HL-60 (cell line): ENCODE data around the gene GRIK2.

ENCODE experiments used
- DNase-seq, 2 experiments: peaks; one replicate each; pipeline ENCODE4 v3.0.0-alpha.2; 2010 to 2020; ENCODE audit warnings: low read depth in 1 of 2, low spot score in 1 of 2
- H3K27ac ChIP-seq: fragments of 250-450 bp; sonication (Bioruptor Pico); replicated peaks from 2 replicates; pipeline ENCODE4 v1.5.1; 2020; ENCODE audit warnings: mild to moderate bottlenecking, moderate library complexity
- H3K27me3 ChIP-seq: fragments of 250-450 bp; sonication (Bioruptor Pico); 2 replicates; pipeline ENCODE4 v1.5.1; 2021; ENCODE audit warnings: mild to moderate bottlenecking, moderate library complexity; ENCODE audit not compliant: insufficient read depth, poor library complexity, severe bottlenecking
- H3K4me3 ChIP-seq: replicated peaks from 2 replicates; pipeline ENCODE4 v1.5.1; 2011; ENCODE audit warnings: mild to moderate bottlenecking, control low read depth, low read length; ENCODE audit not compliant: insufficient read depth
- CTCF ChIP-seq: IDR thresholded peaks from one replicate; pipeline ENCODE4 v1.5.1; 2011; ENCODE audit warnings: low read length, control low read depth, inconsistent platforms; ENCODE audit not compliant: insufficient read depth
- GABPA ChIP-seq: IDR thresholded peaks from 2 replicates; pipeline ENCODE4 v1.6.1; 2012; ENCODE audit warnings: low read depth
- POLR2AphosphoS5 ChIP-seq: IDR thresholded peaks from 2 replicates; pipeline ENCODE4 v1.6.1; 2012; ENCODE audit warnings: low read depth
- SPI1 ChIP-seq: IDR thresholded peaks from 2 replicates; pipeline ENCODE4 v1.6.1; 2012; ENCODE audit warnings: low read depth, mild to moderate bottlenecking, borderline replicate concordance
- TF ChIP-seq, protein P1 (sequence below): IDR thresholded peaks from 2 replicates; pipeline ENCODE4 v1.6.1; 2012; ENCODE audit warnings: low read depth; ENCODE audit not compliant: insufficient replicate concordance

Gene GRIK2

GRCh38 chr6:101484781-101485180 lies 91.3 kb downstream of the GRIK2 start:
- no peaks in the 10 kb centered on the region for H3K27me3 ChIP-seq
- TF ChIP-seq POLR2AphosphoS5, result no peak
- TF ChIP-seq, protein P1, sequence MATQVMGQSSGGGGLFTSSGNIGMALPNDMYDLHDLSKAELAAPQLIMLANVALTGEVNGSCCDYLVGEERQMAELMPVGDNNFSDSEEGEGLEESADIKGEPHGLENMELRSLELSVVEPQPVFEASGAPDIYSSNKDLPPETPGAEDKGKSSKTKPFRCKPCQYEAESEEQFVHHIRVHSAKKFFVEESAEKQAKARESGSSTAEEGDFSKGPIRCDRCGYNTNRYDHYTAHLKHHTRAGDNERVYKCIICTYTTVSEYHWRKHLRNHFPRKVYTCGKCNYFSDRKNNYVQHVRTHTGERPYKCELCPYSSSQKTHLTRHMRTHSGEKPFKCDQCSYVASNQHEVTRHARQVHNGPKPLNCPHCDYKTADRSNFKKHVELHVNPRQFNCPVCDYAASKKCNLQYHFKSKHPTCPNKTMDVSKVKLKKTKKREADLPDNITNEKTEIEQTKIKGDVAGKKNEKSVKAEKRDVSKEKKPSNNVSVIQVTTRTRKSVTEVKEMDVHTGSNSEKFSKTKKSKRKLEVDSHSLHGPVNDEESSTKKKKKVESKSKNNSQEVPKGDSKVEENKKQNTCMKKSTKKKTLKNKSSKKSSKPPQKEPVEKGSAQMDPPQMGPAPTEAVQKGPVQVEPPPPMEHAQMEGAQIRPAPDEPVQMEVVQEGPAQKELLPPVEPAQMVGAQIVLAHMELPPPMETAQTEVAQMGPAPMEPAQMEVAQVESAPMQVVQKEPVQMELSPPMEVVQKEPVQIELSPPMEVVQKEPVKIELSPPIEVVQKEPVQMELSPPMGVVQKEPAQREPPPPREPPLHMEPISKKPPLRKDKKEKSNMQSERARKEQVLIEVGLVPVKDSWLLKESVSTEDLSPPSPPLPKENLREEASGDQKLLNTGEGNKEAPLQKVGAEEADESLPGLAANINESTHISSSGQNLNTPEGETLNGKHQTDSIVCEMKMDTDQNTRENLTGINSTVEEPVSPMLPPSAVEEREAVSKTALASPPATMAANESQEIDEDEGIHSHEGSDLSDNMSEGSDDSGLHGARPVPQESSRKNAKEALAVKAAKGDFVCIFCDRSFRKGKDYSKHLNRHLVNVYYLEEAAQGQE, result no peak
- no peak for TF ChIP-seq CTCF
- TF ChIP-seq SPI1, result no peak
- no peak for TF ChIP-seq GABPA
- no peak overlapping the region for H3K4me3 ChIP-seq
- no peak overlapping the region for H3K27ac ChIP-seq
- DNase-seq, result no peak

DNA sequence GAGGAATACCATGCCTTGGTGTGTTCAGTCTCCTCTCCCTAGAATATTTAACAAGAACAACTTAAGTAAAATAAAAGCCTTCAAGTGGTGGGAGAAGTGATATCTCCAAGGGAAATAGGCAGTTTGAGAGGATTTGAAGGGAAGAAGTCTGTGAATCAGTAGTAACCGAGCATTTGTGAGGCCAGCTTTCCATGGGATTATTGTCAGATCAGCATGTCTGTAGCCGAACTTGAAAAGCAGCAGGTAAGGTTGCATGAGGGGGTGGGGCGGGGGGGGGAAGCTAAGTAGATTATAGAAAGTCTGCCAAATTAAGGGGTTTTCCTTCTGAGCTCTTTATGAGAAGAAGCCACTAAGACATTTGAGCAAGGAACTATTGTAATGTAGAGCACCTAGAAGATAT lies 92.6 kb downstream of the GRIK2 start:
- no peak for DNase-seq
- Histone ChIP-seq H3K4me3 (no peak overlapping the region), H3K27me3 (no peaks in the 10 kb centered on the region), H3K27ac (no peak overlapping the region)
- no peak for TF ChIP-seq SPI1
- no peak for TF ChIP-seq CTCF
- no peak for TF ChIP-seq GABPA
- TF ChIP-seq POLR2AphosphoS5, result no peak
- TF ChIP-seq, protein P1, result no peak

GRCh38 chr6:101486726-101487125 lies 93.2 kb downstream of the GRIK2 start:
- H3K27me3 ChIP-seq, result no peaks in the 10 kb centered on the region
- TF ChIP-seq SPI1 (no peak), POLR2AphosphoS5 (no peak), GABPA (no peak), CTCF (no peak)
- TF ChIP-seq, protein P1, result no peak
- no peak overlapping the region for H3K4me3 ChIP-seq
- no peak overlapping the region for H3K27ac ChIP-seq
- DNase-seq, result no peak
